GM18526 (cell line): ENCODE results near the gene FLAD1.
A peak's percentile ranks its signal among the peaks of the same experiment; 100 is the strongest.

Source experiments
- POLR2A ChIP-seq: IDR thresholded peaks from 3 replicates; pipeline ENCODE4 v1.6.1; 2011; ENCODE audit not compliant: insufficient read length; ENCODE audit errors: extremely low read depth

Gene FLAD1

DNA sequence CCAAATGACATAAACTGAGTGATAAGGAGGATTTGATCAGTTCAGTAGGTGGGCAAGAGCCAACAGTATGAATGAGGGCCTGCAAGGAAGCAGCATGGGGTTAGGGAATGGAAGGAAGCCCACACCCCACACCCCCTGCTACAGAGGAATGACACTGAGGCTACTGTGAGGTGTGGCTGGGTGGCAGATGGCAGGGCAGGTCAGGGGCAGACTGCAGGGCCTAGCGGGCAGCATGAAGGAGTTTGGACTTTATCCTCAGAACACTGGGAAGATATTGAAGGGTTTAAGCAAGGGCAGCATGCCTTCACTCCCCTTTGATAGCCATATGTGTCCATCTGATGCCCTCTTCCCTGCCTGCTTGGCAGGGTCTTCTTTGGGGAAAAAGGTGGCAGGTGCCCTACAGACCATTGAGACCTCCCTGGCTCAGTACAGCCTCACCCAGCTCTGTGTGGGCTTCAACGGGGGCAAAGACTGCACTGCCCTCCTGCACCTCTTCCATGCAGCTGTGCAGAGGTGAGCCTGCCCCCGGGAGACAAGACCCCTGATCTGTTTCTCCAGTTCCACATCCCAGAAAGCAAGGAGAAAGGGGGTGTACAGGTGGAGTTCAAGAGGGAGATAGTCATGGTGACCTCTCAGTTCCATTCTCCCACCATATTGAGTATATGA lies 6.2 kb downstream of the FLAD1 start:
- TF ChIP-seq POLR2A: no peak

DNA sequence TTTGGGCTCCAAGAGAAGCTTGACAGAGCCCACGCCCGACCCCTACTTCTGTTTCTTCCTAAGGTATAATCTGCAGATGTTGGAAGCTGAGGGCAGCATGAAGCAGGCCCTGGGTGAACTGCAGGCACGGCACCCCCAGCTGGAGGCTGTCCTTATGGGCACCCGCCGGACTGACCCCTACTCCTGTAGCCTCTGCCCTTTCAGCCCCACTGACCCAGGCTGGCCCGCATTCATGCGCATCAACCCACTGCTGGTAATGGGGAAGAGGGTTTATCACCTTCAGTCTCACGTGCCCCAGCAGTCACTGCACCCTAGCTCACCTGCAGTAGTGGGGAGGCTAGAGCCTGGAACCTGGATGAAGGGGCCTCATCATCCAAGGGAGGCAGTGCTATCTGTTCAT lies 7.1 kb downstream of the FLAD1 start:
- TF ChIP-seq POLR2A: no peak

DNA sequence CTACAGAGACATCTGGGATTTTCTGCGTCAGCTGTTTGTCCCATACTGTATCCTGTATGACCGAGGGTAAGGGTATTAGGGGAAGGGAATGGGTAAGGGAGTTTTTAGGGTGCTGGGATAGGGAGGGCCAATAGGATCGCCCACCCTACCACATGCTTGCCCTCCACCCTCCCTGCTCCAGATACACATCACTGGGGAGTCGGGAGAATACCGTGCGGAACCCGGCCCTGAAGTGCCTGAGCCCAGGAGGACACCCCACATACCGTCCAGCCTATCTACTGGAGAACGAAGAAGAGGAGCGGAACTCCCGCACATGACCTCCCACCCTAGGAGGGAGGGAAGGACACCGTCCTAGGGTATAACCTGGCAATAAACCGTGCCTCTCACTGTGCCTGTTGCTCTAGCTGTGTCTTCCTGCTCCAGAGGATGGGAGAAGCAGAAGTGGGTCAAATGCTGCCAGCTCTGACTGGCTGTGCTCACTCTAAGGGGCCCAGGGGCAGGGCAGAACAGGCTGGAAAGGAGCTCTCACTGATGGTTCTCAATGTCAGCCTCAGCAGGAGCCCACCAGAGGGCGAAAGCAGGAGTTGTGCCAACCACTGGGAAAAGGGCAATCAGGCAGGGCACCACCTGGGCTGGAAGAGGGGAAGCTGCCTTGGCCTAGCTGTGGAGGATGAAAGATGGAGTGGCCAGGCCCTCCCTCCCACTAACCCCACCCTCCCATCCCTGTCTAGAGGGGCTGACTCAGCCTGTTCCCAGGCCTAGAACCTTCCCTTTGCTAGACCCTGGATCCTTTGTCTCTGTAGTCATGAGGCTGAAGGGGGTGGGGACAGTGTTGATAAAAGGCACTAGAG lies 9.8 kb downstream of the FLAD1 start:
- no peak for TF ChIP-seq POLR2A

DNA sequence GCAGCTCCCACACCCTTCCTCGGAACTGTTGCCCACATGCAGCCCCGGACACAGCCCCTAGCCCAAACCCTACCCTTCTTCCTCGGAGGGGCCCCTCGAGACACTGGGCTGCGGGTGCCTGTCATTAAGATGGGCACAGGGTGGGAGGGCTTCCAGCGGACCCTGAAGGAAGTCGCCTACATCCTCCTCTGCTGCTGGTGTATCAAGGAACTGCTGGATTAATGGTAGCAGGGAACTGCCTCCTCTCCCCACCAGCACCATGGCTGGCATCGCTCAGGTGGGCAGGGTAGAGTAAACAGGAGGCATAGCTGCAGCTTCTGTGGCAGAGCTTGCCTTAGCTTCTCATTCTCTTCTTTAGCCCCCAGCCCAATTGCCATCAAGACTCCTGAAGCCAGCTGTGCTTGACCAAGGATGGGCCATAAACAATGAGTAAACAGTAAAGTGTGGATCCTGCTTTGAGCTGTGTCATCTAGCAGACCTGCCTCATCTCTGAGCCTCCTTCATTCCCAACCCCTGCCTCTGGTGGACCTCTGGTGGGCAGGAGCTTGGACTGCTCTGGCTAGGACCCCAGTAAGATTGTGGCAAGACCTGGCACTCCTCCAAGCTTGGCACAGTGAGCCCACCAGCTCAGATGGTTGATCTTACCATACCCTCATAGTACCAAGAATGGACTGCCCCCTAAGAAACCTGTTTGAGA lies 10.6 kb downstream of the FLAD1 start, which contains the start of gene LENEP:
Gene LENEP, plus strand, starts transcription at position 15 of the 697 bp plus-strand sequence. Its CDS starts 22 bp downstream, at position 37.
- TF ChIP-seq POLR2A: no peak

DNA sequence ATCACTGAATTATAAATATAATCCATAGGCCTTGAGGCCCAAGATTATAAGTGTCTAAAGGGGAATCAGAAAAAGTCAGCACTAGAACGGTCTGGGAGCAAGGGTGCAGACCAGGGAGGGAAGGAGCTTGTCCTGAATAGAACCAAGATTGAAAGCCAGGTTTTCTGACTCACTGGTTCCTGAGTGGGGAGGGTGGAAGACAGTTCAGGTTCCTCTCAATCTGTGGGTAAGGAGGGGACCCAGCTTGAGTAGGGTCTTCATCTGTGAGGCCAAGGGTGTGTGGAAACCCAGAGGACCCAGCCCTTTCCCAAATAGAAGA lies 11.1 kb downstream of the FLAD1 start:
- TF ChIP-seq POLR2A: no peak

DNA sequence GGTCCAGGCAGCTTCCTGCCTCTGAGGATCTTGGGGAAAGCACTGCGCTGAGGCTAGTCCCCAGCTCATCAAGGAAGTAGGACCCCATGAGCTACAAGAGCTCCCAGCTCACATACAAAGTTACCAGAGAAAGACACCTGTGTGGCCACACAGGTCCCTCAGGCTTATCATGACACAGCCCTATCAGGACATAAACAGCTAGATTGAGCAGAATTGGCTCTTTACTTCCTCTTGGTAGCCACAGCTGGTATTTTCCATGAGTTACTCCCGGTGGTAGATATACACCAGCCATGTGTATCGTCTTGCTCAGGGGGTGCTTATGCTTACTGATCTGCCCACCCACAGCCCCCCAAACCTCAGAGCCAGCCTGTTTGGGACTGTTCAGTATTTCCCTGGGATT lies 11.4 kb downstream of the FLAD1 start:
- TF ChIP-seq POLR2A: no peak

DNA sequence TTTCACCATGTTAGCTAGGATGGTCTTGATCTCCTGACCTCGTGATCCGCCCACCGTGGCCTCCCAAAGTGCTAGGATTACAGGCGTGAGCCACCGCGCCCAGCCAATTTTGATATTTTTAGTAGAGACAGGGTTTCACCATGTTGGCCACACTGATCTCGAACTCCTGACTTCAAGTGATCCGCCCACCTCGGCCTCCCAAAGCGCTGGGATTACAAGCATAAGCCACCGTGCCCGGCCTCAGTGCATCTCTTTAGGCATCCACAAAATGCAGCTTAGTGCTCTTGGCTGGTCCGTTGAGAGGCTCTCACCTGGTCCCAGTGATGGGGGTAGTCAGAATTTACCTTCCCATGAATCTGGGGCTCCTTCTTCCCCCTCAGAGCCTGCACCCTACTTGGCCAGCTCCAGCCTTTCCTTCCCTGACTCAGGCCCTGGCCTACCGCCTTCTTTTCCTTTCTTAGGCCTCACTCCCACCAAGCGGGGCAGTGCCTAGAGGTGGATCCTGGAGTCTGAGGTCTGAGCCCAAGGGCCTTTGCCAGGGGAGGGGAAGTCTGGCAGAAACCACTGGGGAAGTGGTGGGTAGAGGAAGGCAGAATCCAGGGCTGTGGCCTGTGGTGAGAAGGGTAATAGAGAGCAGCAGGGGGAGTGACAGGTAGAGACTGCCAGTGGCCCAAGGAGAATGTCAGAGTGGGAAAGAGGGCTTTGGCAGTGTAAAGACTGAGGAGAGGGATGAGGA lies 14.0 kb downstream of the FLAD1 start:
- no peak for TF ChIP-seq POLR2A

DNA sequence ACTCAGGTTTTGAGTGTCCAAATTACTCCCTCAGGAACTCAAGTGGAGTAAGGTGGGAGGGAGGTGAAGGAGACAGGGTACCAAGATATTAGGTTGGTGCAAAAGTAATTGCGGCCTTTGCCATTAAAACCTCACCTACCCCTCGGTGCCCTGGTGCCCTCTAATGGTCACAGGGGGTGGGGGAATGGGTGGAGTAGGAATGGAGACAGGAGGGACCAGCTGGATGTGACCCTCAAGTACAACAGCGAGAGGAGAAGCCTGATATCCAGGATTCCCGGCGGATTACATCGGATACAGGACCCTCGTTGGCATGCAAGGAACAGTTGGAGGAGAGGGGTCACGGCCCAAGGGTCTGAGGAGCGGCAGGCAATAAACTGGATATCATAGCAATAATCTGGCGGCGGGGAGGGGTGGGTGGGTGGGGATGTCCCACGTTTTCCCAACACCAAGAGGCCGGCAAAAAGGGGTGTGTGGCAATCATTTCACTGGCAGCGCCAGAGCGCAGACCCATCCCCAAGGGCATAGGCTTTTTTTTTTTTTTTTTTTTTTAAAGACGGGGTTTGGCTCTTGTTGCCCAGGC lies 15.1 kb downstream of the FLAD1 start:
- TF ChIP-seq POLR2A: no peak

DNA sequence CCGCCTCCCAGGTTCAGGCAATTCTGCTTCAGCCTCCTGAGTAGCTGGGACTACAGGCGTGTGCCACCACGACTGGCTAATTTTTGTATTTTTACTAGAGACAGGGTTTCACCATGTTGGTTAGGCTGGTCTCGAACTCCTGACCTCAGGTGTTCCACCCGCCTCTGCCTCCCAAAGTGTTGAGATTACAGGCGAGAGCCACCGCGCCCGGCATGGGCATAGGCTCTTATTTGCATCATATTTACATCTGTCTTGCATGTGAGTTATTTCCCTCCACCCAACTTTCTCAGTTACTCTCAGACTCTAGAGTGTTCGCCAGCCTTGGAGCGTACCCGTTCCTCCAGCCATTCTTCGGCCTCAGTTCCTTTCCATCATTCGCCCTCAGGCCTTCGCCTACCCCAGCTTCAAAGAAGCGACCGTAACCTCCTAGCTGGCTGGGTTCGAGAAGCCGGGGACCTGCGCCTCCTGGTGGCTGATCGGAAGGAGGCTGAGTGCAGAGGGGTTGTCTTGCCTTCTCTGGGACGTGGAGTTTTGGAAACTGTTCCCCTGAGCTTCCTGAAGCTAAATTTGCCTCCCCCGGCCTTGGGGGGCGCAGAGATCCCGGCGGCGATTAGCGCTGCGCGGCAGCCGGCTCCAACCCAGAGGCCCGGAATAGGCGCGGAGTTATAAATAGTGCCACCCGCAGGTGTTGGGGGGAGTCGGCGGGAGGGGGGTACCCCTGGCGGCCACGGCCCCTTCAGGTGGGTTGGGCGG lies 15.8 kb downstream of the FLAD1 start:
- TF ChIP-seq POLR2A: peak; percentile 58

DNA sequence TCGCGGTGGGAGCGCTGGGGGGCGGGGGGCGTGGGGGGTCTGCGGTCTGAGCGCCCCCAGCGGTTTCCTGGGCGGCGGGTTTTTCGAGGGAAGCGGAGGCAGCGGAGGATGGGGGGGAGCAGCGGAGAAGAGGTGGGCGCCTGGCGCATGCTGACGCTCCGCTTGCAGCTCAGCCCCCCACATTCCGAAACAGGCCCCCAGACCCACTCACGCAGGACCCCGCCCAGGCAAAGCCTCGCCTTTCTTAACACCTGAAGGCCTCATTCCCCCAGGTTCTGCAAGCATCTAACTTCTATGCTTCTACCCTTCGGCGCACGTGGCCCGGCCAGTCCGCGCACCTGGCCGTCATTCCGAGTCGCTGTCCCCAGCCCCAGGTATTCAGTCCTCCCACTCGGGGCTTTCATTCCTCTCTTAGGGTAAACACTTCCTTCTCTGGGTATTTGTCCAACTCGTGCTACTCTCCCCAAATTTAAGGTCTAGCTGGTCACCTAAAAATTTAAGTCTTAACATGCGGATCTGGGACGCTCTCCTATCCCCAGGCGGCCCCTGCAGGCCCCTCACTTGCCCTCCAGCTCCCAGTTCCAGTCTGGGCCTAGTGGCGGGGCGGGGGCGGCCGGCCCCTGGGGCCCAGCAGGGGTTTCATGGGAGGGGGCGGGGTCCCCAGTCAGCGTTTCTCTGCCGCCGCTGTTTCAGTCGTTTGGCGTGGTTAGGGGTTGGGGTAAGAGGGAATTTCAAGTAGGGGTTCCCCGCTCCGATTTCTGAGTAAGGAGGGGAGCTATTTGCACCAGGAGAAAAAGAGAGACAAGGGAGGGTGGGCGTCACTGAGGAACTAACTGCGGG lies 16.6 kb downstream of the FLAD1 start:
- TF ChIP-seq POLR2A: no peak

DNA sequence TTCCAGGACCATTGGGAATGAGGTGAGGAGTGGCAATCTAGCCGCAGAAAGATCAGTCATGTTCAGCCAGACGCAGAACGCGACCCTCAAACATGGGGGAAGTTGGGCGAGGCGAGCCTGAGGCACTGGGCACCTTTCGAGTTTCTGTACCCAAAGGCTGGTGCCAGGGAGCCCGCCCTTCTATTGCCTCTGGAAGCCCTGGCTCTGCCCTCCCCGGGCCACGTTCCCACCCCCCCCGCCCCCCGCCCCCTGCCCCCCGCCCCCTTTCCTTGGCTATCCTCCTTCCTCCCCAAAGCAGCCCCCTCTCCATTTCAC lies 17.2 kb downstream of the FLAD1 start:
- peak; percentile 4 for TF ChIP-seq POLR2A

DNA sequence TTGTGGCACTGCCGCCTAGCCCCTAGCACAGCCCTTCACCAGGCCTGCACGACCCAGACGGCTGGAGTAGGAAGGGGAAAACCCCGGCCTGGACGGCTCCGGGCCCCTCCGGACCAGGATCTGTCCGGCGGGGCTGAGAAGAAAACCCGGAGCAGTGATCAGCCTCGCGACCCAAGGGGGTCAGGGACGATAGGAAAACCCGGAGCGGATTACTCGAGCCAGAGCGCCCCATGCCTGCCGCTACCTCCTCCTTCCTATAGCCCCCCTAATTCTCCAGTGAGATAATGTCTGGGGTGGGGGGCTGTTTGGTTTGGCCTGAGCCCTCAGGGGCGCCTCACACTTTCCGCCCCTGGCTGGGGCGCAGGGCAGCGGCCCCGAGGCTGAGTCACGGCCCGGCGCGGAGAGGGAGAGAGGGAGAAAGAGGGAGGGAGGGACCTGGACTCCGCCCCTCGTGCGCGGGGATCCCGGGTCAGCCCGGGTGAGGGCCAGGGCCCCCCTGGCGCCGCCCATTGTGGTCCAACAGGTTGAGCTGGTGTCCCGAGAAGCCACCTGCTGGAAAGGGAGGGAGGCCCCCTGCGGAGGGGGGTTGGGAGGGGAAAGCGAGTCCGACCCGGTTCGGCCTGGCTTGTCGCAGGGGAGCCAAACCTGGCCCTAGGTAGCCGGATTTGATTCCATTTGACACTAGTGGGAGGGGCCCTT lies 17.7 kb downstream of the FLAD1 start:
- peak; percentile 44 for TF ChIP-seq POLR2A

DNA sequence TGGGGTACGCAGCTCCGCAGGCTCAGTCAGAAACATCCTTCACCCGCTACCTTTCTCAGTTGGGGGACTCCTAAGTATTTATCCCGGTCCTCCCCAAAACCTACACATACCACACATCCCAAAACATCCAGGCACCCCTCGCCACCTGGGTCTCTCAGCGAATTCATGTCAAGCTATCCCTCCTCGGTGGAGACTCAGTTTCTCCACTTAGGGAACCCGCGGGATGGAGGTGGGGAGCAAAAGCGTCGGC lies 18.2 kb downstream of the FLAD1 start:
- no peak for TF ChIP-seq POLR2A
